ENCODE measurements around the gene CCSER1.
"Not testable (repeated sequence)": the region's sequence is repeated elsewhere in the genome, so short reads cannot be mapped to it uniquely, and the experiment has no call there.

CCSER1 gene

DNA sequence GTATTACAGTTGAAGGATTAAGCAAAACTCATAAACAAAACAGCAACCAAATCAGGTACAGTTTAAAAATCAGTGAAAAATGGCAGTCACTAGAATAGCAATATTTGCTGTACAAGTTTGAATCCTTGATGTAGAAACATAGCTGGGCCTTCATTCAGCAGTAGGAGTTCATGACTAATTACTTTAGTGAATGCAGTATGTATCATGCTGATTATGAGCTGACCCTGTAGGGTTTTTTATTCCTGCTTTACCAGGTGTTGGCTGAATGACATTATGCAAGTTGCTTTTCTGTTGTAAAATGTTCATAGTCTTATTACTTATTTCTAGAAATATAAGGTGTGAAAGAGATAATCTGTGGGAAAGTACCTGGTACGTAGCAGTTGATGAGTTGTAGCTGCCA, 179.6 kb downstream of the CCSER1 start:
- no peak for DNase-seq

DNA sequence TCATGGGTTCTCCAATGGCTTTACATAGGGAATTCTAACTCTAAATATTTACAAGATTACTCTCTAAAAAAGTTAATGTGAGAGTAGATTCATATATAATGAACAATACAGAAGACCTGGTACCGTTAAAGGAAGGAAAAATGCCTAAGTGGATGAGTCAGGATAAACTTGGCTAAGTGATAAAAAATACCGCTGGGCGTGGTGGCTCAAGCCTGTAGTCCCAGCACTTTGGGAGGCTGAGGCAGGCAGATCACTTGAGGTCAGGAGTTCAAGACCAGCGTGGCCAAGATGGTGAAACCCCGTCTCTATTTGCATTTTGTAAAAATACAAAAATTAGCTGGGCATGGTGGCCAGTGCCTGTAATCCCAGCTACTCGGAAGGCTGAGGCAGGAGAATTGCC, 189.9 kb downstream of the CCSER1 start:
- not testable (repeated sequence) for DNase-seq

DNA sequence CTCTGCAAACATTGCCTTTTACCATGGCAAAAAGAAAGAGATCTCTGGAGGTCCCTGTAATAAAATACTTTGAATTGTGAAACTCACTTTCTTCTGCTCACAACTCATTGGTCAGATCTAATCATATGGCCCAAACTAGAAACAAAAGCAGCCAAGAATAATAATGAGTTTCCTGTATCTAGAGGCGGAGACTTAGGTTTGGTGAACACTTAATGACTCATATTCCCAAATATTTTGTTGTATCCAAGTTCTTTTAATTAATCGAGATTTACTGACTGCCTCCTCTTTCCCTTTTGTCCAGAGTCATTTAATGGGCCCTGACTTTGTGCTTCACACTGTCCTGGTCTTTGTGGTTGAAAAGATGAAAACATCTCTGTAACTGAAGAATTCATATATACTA, 190.6 kb downstream of the CCSER1 start:
- no peak for DNase-seq

DNA sequence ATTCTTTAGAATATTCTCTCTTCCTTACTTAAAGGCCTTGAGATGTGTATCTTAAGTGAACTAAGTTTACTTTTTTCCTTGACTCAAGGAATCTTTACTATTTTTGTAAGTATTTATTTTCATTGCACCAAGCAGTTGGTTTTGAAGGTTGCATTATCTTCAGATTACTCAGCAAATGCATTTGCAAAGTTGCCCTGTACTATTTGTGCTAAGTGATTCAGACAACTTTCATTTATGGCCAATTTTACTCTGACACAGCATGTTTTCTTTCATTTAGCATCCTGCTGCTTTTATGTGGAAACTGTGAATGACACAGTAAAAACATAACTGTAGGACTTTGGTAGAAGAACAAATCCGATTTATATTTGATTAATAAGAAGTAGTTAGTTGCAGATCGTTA, 191.0 kb downstream of the CCSER1 start:
- DNase-seq: no peak

DNA sequence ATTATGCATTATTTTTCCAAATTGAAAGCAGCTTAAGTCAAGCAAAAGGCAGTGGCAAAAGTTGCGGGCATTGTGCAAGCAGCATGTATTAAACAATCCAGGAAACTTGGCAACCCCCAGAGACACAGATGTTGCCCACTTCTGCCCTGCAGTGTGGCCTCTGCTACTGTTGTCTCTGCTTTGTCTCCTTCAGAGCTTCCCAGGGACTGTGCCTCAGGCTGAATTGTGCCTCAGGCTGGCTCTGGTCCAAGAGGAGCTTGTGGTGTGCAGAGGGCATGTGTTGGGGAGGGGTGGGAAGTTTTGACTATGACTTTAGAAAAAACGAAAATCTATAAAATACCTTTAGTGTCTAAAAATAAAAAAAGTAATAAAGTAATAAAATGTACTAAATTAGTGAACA, 201.4 kb downstream of the CCSER1 start:
- no peak for DNase-seq

DNA sequence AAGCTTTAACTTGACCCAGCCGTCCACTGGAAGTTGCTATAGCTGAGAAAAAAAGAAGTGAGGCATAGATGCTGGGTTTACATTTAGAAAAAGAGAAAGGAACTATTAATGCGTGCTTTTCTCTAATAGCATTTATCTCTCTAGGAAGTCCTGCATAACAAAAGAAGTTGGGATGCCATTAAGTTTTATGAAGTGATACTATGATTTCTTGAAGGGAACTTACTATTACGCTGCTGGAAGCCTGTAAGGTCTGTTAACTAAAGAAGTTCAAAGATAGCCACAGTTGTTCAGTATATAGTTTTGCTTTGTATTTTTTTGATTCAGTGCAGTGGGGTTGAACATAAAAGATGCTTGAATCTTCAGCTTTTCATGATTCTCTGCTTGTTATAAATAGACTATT, 203.4 kb downstream of the CCSER1 start:
- DNase-seq: no peak

DNA sequence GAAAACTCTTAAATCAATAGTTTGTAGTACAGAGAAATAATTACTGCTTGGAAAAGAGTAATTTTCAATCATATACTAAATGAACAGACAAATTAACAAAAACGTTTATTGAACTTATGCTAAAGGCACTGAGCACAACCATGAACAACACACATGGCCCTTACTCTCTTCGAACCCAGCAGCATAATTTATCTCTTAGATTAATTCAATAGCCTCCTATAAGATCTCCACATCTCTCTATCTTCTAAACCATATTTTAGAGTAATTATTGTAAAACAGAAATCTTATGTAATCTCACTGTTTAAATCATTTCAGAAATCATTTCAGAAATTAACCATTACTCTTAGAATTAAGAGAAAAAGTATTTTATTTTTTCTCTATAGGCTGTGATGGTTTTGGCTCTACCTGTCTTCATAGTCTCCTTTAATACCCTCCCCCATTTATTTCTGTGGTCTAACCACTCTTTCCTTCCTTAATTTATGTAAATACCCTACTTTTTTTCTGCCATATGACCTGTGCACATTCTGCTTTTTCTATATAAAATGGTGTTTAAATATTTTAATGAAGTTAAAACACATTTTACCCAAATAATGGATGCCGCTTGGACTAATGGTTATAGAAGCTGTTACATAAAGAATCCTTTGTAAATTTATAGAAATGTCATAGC, 218.5 kb downstream of the CCSER1 start:
- no peak for DNase-seq

DNA sequence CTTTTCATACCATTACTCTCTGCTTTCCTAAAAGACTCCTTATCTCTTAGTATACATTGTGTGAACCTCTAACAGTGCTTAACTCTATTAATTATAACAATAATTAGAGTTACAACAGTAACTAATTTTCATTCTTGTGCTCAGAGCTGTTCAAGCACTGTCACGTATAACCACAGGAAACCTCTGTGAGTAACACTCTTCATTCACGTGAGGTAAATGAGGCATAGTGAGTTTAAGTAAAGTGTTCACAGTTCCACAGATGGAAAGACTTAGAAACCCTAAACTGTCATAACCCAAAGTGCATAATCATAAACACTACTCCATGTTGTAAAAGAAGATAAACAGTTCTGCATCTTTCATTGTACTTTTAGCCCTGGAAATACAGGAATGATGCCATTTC, 222.4 kb downstream of the CCSER1 start:
- DNase-seq: no peak

DNA sequence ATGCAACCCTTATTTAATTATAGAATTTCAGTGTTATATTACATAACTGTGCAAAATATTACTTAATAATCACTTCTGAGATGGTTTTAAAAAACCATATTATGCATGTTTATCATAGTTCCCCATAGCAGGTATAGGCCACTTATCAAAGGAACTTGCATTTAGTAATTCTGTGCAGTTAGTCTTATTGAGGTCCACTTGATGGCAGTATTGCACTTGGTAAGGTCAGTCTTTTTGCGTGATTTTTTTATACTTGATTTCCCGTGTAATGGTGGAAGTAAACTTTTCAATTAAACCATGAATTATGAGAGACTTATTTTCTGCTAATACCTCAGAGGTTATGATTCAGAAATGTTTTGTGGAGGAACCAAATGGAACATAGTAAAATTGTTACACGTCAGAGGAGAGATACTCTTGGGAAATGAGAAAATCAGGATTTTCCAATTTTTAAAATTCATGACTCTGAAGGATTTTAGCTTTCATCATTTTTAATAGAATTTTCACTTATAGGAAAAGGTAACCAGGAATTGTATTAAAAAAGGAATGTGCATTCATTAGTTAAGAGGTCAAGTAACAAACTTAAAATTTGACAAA, 230.0 kb downstream of the CCSER1 start:
- DNase-seq: no peak

DNA sequence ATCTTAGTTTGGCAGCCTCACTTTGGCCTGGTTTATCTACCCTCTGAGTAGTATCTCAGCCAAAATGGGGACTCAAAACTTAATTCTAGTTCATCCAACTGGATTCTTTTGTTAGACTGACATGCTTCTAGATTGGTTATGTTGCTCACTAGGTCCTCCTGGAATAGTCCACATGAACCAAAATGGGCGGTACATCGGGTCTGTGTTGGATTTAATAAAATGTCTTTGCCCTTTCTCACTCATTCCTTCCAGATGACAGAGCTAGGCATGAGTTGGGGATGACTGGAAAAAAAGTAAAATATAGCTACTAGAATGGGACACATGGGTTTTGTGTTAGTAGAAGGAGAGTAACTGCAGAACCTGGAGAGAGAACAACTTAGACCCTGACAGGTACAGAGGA, 247.9 kb downstream of the CCSER1 start:
- DNase-seq: no peak

DNA sequence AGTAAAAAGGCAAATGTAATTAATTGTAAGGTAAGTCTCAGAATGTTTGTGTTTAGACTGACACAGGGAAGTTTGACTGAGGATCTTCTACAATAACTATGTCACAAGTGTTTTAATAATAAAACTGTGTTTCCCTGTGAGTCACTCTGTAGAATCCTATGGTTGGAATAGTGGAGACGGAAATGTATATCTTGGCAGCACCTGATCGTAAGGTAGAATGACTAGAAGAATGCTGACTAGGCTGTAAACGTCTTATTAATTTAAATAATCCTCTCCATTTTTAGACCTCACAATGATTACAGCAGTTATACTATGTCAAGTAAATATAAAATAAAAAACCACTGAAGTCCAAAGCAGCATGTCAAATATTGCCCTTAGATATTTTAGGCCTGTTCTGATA, 266.0 kb downstream of the CCSER1 start:
- DNase-seq: no peak

DNA sequence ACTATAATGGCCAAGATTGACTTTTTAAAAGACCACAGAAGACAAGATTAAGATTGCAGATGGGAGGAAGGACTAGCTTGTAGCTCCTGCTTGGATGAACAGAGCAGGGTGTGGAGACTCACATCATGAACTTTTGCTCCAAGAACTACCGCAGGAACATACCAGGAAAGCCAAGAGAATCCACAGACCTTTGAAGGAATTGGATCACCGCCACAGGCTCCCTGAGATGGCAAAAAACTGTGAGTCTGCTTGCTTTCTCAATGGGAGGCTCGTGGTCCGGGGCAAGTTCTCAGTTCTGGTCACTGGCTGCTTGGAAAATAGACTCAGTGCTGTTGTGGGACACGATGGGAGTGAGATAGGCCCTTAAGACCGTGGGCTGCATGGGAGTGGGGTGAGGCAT, 276.6 kb downstream of the CCSER1 start:
- DNase-seq: no peak

DNA sequence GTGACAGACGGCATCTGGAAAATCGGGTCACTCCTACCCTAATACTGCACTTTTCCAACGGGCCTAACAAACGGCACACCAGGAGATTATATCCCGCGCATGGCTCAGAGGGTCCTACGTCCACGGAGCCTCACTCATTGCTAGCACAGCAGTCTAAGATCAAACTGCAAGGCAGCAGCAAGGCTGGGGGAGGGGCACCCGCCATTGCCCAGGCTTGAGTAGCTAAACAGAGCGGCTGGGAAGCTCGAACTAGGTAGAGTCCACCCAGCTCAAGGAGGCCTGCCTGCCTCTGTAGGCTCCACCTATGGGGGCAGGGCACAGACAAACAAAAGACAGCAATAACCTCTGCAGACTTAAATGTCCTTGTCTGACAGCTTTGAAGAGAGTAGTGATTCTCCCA, 280.7 kb downstream of the CCSER1 start:
- DNase-seq: not testable (repeated sequence)

DNA sequence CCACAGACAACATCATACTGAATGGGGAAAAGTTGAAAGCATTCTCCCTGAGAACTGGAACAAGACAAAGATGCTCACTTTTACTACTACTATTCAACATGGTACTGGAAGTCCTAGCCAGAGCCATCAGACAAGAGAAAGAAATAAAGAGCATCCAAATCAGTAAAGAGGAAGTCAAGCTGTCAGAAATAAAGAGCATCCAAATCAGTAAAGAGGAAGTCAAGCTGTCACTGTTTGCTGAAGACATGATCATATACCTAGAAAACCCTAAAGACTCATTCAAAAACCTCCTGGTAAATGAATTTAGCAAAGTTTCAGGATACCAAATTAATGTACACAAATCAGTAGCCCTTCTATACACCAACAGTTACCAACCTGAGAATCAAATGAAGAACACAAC, 285.6 kb downstream of the CCSER1 start:
- not testable (repeated sequence) for DNase-seq

DNA sequence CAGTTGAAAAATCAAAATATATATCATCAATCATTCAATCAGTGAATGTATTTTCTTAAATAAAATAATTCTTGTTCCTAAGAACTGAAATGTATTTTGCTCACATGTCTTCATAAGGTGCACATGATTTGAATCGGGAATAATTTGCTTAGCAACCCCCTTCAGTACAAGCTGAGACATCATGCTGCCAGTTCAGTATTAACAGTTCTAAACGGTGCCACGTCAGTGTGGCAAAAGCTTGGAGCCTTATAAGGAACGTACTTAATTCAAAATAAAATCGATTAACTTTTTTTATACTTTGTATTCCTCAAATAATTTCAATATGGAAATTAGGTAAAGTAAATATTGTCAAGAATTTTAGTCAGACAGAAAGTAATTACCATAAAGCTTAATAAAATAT, 287.9 kb downstream of the CCSER1 start:
- no peak for DNase-seq

DNA sequence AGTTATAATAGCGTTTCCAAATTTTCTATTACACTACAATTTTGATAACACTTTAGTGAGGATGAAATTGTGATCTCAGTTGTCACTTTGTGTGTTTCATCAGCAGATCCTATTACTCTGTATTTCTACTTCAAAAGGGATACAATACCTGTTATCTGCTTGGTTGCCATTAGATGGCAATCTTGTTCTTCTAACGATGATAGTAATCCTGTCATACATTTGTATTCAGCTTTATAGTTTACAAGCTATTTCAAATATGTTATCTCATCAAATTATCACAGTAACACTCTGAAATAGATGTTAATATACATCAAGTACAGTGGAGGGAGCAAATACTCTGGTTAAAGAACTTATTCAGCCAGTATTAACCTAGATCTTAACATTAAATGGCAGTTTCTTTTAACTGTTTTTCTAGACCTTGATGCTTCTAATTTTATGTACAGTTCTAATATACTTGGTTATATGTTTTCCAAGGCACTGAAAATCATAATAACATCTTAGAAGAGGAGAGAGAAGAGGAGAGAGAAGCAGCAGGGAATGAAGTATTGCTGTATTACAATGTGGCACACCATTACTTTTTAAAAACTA, 292.0 kb downstream of the CCSER1 start:
- DNase-seq: no peak

DNA sequence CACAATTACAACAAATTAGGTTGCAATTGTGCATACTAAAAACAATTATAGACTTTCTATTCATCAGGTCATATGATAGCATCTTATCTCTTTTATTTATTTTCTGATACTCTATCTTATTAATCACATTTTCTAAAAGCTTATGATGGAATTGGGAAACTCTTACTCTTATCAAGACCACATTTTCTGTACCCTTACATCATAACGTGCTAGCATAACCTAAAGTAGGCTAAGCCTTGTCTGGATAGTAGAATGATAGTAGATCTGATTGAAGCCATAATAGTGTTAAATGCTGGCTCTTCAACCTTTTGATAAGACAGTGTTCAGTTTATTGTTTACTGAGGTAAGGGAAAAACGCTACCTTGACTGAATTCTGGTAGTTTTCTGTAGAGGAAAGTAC, 294.0 kb downstream of the CCSER1 start:
- no peak for DNase-seq

DNA sequence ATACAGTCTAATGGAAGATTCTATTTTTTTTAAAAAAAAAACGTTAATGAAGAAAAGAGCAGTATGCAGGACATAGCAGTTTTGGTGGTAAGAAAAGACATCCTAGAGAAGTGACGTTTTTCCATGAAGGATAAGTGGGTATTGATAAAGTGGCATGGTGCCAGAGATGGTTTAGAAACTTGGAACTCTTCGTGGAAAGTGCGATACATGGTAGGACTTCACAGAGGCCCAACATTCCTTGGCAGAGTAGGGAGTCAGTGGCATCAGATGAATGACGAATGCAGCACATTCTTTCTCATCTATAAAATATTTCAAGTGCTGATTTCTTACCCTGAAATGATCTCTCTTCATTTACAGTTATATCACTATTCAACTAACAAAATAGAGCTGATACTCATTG, 298.7 kb downstream of the CCSER1 start:
- no peak for DNase-seq

DNA sequence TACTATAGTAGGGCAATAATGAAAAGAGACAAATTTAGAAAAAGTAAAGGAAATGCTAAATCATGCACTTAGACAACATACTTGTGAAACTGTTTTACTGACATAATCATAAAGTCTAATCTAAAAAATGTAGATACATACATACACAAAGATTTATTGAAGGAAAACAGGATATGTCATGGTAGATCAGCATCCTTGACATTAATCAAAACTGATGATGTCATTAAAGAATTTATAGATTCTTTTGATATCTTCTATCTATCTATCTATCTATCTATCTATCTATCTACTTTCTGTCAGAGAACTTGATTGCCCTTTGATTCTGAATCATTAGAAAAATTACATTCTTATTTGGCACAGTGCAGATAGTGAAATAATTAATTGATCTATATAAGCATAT, 311.3 kb downstream of the CCSER1 start:
- no peak for DNase-seq

DNA sequence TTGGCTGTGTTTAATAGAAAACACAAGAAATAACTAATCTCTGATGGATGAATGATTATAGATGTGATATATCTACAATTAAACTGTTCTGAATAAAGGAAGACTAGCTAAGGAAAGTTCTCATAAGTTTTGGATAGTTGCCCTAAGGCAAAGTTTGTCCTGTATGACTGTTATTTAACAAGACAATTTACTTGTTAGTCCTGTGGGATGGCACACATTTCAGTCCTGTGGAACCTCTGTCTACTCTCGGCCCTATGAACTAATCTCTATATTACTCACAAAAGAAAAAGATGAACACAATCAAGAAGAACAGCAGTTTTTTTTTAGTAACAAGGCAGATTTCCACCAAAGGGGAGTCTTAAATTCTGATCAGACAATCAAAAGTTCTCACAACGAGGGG, 314.6 kb downstream of the CCSER1 start:
- no peak for DNase-seq

DNA sequence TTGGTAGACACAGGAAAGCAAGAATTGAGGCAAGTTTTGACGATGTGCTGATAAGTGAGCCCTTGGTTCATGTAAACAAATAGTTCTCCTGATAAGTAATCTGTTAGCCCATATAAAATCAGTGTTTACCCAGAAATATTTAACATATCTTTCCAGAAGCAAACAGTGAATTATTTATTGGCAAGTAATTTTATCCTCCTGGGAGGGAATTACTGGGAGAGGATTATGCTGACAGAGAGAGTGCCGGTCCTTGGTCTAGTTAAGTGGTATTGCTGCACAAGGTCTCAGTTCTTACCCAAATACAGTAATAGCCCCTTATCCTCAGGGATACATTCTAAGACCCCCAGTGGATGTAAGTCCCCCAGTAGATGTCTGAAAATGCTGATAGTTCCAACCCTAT, 315.4 kb downstream of the CCSER1 start:
- DNase-seq: no peak

DNA sequence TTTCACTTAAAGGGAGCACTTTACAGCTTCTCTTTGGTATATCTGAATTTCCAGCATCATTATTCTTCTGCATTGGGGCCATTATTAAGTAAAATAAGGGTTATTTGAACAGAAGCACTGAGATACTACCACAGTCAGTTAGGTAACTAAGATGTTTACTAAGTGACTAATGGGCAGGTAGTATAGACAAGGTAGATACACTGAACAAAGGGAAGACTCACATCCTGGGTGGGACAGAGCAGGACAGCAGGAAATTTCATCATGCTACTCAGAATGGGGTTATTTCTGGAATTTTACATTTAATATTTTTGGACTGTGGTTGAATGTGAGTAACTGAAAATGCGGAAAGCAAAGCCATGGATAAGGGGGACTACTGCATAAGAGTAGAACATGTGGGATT, 316.0 kb downstream of the CCSER1 start:
- no peak for DNase-seq

DNA sequence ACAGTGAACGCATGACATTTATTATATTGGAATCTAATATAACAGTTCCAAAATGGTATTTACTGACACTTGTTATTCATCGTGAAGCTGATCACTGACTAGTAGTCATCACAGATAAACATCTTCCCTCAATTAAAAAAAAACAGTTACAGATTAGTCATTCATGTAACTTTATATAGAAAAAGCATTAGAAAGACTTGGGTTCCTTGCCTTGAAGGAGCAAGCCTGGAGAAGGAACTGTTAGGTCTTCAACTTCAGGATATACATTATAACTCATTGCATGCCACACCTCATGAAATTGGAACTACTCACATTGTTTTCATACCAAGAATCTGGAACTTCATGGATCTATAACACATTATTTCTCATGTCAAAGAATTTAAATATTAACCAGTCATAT, 317.7 kb downstream of the CCSER1 start:
- DNase-seq: no peak

DNA sequence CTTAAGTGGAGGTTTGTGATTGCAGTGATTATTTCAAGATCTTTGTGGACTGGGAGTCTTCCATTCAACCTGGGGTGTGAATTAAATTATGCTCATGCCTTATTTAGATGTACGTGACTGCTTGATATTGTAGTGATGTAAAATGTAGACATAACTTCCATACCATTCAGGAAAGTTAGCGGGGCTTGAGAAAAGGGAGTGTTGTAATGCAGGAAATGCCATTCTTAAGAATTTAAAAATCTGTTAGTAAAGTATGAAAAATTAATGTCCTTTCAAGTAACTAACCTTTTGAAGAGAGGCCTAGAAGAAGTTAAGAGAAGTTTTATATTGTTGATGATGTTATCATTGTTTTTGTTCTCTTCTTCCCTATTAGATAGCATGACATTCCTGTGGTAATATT, 318.2 kb downstream of the CCSER1 start:
- DNase-seq: no peak

DNA sequence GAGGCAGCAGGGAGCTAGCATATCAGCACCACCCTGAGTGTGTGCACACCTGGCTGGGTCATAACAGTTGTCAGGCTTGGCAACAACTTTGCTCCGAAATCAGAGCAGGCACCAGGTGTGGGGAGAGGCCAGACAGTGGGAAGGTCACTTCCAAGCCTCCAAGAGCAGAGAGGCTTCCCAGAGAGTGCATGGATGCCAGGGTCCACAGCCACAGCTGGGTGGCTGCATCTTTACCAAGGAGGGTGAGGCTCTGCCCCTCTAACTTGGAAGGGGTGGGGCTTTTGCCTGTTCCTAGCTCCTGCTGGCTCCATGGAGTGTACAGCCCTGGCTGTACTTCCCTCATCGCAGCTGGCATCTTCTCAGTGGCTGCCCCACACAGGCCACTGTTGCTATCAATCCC, 322.4 kb downstream of the CCSER1 start:
- DNase-seq: no peak
